Astrocyte of the spinal cord (primary cell): Measurements from ENCODE around the gene NMT1.

Experiments used
- DNase-seq: peaks from one replicate; pipeline ENCODE4 v3.0.0; 2011; ENCODE audit warnings: low read depth, low spot score
- H3K4me3 ChIP-seq: 2 replicates; pipeline ENCODE4 v1.5.1; 2011; ENCODE audit warnings: low read depth, mild to moderate bottlenecking, low read length, moderate library complexity
- CTCF ChIP-seq: IDR thresholded peaks from 2 replicates; pipeline ENCODE4 v1.5.1; 2012; ENCODE audit warnings: low read depth, mild to moderate bottlenecking, low read length, inconsistent platforms
- in situ Hi-C: cut with HindIII; loops from 2 replicates; pipeline ENCODE4 v1.10.0; 2017; ENCODE audit warnings: low sequenced_read_pairs

The NMT1 gene

GRCh38 chr17:45090711-45091110 lies 29.6 kb downstream of the NMT1 start:
- H3K4me3 ChIP-seq: no peak overlapping the region
- no peak for DNase-seq
- in situ Hi-C loops: no loop called here

DNA sequence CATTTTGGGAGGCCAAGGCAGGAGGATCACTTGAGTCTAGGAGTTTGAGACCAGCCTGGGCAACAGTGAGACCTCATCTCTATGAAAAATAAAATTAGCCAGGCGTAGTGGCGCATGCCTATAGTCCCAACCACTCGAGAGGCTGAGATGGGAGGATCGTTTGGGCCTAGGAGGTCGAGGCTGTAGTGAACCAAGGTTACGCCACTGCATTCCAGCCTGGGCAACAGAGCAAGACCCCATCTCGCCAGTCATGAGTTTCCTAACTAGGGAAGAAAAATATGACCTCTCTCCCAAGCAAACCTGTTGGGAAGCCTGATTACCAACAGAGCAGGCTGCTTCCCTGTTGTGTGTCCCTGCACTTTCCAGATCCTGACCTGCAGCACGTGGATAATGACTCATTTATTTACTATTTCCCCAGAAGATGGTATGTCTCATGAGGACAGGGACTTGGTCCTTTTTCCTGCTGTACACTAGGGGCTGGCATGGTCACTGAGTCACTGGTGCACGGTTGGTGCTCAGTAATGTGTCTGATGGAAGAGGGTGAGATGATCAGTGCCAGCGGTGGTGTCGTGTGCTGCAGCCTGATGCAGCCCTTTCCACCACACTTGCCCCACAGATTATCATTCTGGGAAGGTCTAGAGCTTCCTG lies 30.8 kb downstream of the NMT1 start:
- TF ChIP-seq CTCF: no peak
- in situ Hi-C loops: no loop called here
- H3K4me3 ChIP-seq: no peak overlapping the region
- DNase-seq: no peak

More at GRCh38 chr17:45090711-45091110, 29.6 kb downstream of the NMT1 start:
- TF ChIP-seq CTCF: no peak

- peak; percentile 97 for DNase-seq
- TF ChIP-seq CTCF: no peak
- in situ Hi-C loops: no loop called here
Observed at GRCh38 chr17:45092911-45093430, 31.9 kb downstream of the NMT1 start.

GRCh38 chr17:45093444-45094110 lies 32.5 kb downstream of the NMT1 start:
- no peak for TF ChIP-seq CTCF
- H3K4me3 ChIP-seq: no peak overlapping the region
- in situ Hi-C loops: no loop called here
- DNase-seq: peak; percentile 36

More at GRCh38 chr17:45092911-45093430, 31.9 kb downstream of the NMT1 start:
- no peak overlapping the region for H3K4me3 ChIP-seq

GRCh38 chr17:45096141-45096540 lies 35.0 kb downstream of the NMT1 start:
- in situ Hi-C loops: no loop called here
- peak; percentile 74 for TF ChIP-seq CTCF
- H3K4me3 ChIP-seq: no peak overlapping the region
- peak; percentile 35 for DNase-seq

DNA sequence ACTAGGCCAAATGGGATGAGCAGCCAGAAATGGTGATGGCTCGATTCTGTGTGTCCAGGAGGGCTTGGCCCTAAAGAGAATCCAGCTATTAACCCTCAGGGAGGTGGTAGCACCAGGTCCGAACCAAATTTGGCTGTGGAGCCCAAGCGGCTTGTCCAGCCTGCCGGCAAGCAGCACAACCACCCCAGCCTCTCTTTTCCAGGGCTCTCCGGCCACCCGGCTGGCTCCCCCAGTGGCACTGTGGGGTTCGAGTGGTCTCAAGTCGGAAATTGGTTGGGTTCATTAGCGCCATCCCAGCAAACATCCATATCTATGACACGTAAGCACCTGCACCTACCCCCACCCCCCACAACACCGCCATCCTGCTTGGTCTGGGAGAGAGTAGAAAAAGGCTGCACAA lies 35.8 kb downstream of the NMT1 start:
- no peak for DNase-seq
- H3K4me3 ChIP-seq: no peak overlapping the region
- TF ChIP-seq CTCF: no peak
- in situ Hi-C loops: no loop called here
